HepG2 (cell line): ENCODE results near the gene CENPP.

Experiments
- EZH2 ChIP-seq: conservative IDR thresholded peaks from 2 replicates; pipeline ENCODE4 v1.6.1; 2012; ENCODE audit warnings: mild to moderate bottlenecking, low read depth, low read length, moderate library complexity
- SALL2 ChIP-seq: sonication (generic); formaldehyde crosslinking; IDR thresholded peaks from 2 replicates; pipeline ENCODE4 v1.8.1; 2023; ENCODE audit warnings: mild to moderate bottlenecking, missing genetic modification reagents, inconsistent platforms
- TCF7 ChIP-seq: sonication (generic); IDR thresholded peaks from 2 replicates; pipeline ENCODE4 v1.6.1; 2016; ENCODE audit warnings: antibody characterized with exemption, low read depth
- XRCC5 ChIP-seq: fragments of 200-400 bp; formaldehyde crosslinking; optimal IDR thresholded peaks from 2 replicates; pipeline ENCODE3; 2017; ENCODE audit warnings: mild to moderate bottlenecking, low read length
- ZBTB33 ChIP-seq: sonication (generic); formaldehyde crosslinking; IDR thresholded peaks from 2 replicates; pipeline ENCODE4 v1.4.0; 2020; ENCODE audit warnings: missing genetic modification reagents
- TF ChIP-seq, protein P1 (sequence below): sonication (generic); formaldehyde crosslinking; IDR thresholded peaks from 2 replicates; pipeline ENCODE4 v1.5.0; 2020; ENCODE audit warnings: mild to moderate bottlenecking, missing genetic modification reagents, moderate library complexity
- TF ChIP-seq, protein P2 (sequence below): sonication (generic); formaldehyde crosslinking; conservative IDR thresholded peaks from 2 replicates; pipeline ENCODE4 v1.4.0; 2020; ENCODE audit warnings: missing genetic modification reagents
- TF ChIP-seq, protein P3 (sequence below): sonication (generic); formaldehyde crosslinking; IDR thresholded peaks from 2 replicates; pipeline ENCODE4 v1.4.0; 2020; ENCODE audit warnings: missing genetic modification reagents

DNA sequence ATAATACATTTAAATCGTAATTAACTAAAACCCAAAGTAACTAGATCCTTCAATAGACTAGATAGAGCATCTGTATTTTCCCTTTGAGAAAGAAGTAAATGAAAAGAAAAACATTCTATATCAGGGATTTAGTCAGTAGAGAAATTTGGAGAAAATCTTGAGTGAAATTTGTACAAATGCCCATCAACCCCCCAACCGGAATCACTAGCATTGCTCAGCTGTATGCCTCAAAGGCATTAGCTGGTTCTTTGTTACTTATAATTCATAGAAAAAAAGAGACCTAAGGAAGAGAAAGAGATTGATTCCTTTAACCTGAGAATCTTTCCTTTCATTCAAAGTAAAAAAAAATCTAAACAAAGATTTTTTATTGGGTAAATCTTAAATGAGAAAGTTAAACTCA, 97.9 kb downstream of the CENPP start:
- no peak for TF ChIP-seq ZBTB33 (CRISPR knock-in tag)
- TF ChIP-seq TCF7: no peak
- TF ChIP-seq, protein P1, sequence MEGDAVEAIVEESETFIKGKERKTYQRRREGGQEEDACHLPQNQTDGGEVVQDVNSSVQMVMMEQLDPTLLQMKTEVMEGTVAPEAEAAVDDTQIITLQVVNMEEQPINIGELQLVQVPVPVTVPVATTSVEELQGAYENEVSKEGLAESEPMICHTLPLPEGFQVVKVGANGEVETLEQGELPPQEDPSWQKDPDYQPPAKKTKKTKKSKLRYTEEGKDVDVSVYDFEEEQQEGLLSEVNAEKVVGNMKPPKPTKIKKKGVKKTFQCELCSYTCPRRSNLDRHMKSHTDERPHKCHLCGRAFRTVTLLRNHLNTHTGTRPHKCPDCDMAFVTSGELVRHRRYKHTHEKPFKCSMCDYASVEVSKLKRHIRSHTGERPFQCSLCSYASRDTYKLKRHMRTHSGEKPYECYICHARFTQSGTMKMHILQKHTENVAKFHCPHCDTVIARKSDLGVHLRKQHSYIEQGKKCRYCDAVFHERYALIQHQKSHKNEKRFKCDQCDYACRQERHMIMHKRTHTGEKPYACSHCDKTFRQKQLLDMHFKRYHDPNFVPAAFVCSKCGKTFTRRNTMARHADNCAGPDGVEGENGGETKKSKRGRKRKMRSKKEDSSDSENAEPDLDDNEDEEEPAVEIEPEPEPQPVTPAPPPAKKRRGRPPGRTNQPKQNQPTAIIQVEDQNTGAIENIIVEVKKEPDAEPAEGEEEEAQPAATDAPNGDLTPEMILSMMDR (CRISPR knock-in tag): no peak
- TF ChIP-seq, protein P2, sequence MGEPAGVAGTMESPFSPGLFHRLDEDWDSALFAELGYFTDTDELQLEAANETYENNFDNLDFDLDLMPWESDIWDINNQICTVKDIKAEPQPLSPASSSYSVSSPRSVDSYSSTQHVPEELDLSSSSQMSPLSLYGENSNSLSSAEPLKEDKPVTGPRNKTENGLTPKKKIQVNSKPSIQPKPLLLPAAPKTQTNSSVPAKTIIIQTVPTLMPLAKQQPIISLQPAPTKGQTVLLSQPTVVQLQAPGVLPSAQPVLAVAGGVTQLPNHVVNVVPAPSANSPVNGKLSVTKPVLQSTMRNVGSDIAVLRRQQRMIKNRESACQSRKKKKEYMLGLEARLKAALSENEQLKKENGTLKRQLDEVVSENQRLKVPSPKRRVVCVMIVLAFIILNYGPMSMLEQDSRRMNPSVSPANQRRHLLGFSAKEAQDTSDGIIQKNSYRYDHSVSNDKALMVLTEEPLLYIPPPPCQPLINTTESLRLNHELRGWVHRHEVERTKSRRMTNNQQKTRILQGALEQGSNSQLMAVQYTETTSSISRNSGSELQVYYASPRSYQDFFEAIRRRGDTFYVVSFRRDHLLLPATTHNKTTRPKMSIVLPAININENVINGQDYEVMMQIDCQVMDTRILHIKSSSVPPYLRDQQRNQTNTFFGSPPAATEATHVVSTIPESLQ: no peak
- TF ChIP-seq XRCC5: no peak
- TF ChIP-seq, protein P3, sequence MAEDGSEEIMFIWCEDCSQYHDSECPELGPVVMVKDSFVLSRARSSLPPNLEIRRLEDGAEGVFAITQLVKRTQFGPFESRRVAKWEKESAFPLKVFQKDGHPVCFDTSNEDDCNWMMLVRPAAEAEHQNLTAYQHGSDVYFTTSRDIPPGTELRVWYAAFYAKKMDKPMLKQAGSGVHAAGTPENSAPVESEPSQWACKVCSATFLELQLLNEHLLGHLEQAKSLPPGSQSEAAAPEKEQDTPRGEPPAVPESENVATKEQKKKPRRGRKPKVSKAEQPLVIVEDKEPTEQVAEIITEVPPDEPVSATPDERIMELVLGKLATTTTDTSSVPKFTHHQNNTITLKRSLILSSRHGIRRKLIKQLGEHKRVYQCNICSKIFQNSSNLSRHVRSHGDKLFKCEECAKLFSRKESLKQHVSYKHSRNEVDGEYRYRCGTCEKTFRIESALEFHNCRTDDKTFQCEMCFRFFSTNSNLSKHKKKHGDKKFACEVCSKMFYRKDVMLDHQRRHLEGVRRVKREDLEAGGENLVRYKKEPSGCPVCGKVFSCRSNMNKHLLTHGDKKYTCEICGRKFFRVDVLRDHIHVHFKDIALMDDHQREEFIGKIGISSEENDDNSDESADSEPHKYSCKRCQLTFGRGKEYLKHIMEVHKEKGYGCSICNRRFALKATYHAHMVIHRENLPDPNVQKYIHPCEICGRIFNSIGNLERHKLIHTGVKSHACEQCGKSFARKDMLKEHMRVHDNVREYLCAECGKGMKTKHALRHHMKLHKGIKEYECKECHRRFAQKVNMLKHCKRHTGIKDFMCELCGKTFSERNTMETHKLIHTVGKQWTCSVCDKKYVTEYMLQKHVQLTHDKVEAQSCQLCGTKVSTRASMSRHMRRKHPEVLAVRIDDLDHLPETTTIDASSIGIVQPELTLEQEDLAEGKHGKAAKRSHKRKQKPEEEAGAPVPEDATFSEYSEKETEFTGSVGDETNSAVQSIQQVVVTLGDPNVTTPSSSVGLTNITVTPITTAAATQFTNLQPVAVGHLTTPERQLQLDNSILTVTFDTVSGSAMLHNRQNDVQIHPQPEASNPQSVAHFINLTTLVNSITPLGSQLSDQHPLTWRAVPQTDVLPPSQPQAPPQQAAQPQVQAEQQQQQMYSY (CRISPR knock-in tag): no peak
- no peak for TF ChIP-seq SALL2
- TF ChIP-seq EZH2: no peak
